ENCODE results near the gene RBM28.

GRCh38 chr7:128358233-128358632, 14.5 kb upstream of the RBM28 start:
- no peak for TF ChIP-seq EZH2 (IDR thresholded peaks at IDR 0.05; ENCODE audit: insufficient read depth, low read length)
- TF ChIP-seq CTCF (IDR thresholded peaks at IDR 0.05; ENCODE audit: insufficient read depth, low read depth, low read length): no peak

Measured in astrocyte (in vitro differentiated cells and primary cell).